ENCODE results near the gene TMEM208. TPM values are rescaled to one million over a fixed set of nuclear protein-coding genes. Genes with fewer than 3 reads are reported as not detected.
A peak's percentile ranks its signal among the peaks of the same experiment; 100 is the strongest.

The TMEM208 gene
- total RNA-seq, 4 donors from 2014 or later = 19.5 to 26.7 (median 23.8) TPM

GRCh38 chr16:67181346-67181745, 45.6 kb upstream of the TMEM208 start:
- Histone ChIP-seq H3K9me3 (no peaks in the 10 kb centered on the region), H3K4me3 (no peak overlapping the region), H3K4me1 (peaks cover 37 to 88% (median 72%) of the 10 kb centered on the region in 4 donors), H3K27ac (replicated peaks in 1 of 4) (peak overlapping the region; percentile 94 to 95 (median 94)), H3K36me3 (peaks cover 0 to 4% (median 2%) of the 10 kb centered on the region in 4 donors), H3K27me3 (no peaks in the 10 kb centered on the region)
- TF ChIP-seq EP300 (IDR thresholded peaks at IDR 0.05) = no peak
- no peak for TF ChIP-seq POLR2A (IDR thresholded peaks at IDR 0.05; ENCODE audit: low read depth)
- TF ChIP-seq, protein P1, sequence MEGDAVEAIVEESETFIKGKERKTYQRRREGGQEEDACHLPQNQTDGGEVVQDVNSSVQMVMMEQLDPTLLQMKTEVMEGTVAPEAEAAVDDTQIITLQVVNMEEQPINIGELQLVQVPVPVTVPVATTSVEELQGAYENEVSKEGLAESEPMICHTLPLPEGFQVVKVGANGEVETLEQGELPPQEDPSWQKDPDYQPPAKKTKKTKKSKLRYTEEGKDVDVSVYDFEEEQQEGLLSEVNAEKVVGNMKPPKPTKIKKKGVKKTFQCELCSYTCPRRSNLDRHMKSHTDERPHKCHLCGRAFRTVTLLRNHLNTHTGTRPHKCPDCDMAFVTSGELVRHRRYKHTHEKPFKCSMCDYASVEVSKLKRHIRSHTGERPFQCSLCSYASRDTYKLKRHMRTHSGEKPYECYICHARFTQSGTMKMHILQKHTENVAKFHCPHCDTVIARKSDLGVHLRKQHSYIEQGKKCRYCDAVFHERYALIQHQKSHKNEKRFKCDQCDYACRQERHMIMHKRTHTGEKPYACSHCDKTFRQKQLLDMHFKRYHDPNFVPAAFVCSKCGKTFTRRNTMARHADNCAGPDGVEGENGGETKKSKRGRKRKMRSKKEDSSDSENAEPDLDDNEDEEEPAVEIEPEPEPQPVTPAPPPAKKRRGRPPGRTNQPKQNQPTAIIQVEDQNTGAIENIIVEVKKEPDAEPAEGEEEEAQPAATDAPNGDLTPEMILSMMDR (IDR thresholded peaks at IDR 0.05) = no peak
- peak; percentile 26 to 52 for TF ChIP-seq POLR2AphosphoS5 (IDR thresholded peaks at IDR 0.05)
- WGBS = 39% methylated on average over 2 of the region's 2 CpGs
- intact Hi-C loops (cut with DNase I) = no loop called here
- no peak for DNase-seq (ENCODE audit: extremely low spot score)

DNA sequence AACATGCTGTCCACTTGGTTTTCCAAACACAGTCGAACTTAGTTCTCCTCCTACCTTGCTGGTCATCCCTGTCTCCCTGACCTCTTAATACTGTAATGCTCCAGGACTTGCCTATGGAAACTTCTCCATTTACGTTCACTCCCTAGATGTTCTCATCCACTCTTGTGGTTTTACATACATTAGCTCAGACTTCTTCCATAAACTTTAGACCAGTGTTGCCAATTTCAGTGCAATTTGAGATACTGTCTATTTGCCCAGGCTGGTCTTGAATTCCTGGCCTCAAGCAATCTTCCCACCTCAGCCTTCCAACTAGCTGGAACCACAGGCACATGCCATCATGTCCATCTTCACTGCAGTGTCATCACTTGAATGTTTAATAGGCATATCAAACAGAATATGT, 44.6 kb upstream of the TMEM208 start:
- intact Hi-C loops (cut with DNase I) = no loop called here
- peak overlapping the region; percentile 94 to 95 (median 94) for H3K27ac ChIP-seq (replicated peaks in 1 of 4)
- H3K4me1 ChIP-seq = peaks cover 37 to 79% (median 70%) of the 10 kb centered on the region in 4 donors
- no peaks in the 10 kb centered on the region for H3K9me3 ChIP-seq
- WGBS = 88% methylated on average over 2 of the region's 2 CpGs
- DNase-seq (ENCODE audit: extremely low spot score) = no peak
- H3K36me3 ChIP-seq = no peaks in the 10 kb centered on the region
- no peak for TF ChIP-seq POLR2A (IDR thresholded peaks at IDR 0.05; ENCODE audit: low read depth)
- no peak overlapping the region for H3K4me3 ChIP-seq
- H3K27me3 ChIP-seq = no peaks in the 10 kb centered on the region

DNA sequence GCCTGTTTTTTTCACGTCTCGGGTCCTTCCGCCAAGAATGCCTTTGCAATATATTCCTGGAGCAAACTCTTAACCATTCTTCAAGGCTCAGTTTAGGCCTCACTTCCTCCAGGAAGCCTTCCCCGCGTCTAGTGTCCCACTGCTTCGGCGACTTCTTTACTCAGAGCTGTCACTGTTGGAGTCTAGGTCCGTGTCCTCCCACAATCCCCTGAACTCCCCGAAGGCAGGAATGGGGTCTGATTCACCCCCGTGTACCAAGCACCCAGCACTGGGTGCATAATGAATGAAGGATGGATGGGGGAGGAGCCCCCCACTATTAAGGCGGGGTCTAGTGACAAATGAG, 43.7 kb upstream of the TMEM208 start:
- TF ChIP-seq POLR2A (IDR thresholded peaks at IDR 0.05; ENCODE audit: low read depth) = no peak
- no peak for TF ChIP-seq POLR2AphosphoS5 (IDR thresholded peaks at IDR 0.05)
- TF ChIP-seq, protein P1 (IDR thresholded peaks at IDR 0.05) = no peak
- TF ChIP-seq EP300 (IDR thresholded peaks at IDR 0.05) = no peak
- Histone ChIP-seq H3K4me1 (peaks cover 31 to 69% (median 61%) of the 10 kb centered on the region in 4 donors), H3K4me3 (peak overlapping the region; percentile 70 to 92 (median 72)), H3K36me3 (no peaks in the 10 kb centered on the region), H3K27ac (replicated peaks in 1 of 4) (peak overlapping the region; percentile 94 to 95 (median 94)), H3K9me3 (no peaks in the 10 kb centered on the region), H3K27me3 (no peaks in the 10 kb centered on the region)
- DNase-seq (ENCODE audit: extremely low spot score) = no peak
- 8% methylated on average over 11 of the region's 11 CpGs for WGBS
- intact Hi-C loops (cut with DNase I) = no loop called here

- Histone ChIP-seq H3K36me3 (no peaks in the 10 kb centered on the region), H3K27ac (replicated peaks in 1 of 4) (peak within 1 kb of the TSS; percentile 94 to 95 (median 94)), H3K4me1 (peaks cover 25 to 63% (median 56%) of the 10 kb centered on the region in 4 donors), H3K27me3 (no peaks in the 10 kb centered on the region), H3K4me3 (peak within 1 kb of the TSS; percentile 70 to 92 (median 72)), H3K9me3 (no peaks in the 10 kb centered on the region)
- intact Hi-C loops (cut with DNase I) = loop anchor here (2.0 kb wide), 2 partner anchors 25 to 205 kb away; partner anchors contain the start of genes FBXL8 and TRADD
- TF ChIP-seq POLR2A (IDR thresholded peaks at IDR 0.05; ENCODE audit: low read depth) (no peak), EP300 (IDR thresholded peaks at IDR 0.05) (peak; percentile 78), POLR2AphosphoS5 (IDR thresholded peaks at IDR 0.05) (peak; percentile 78 to 88)
- TF ChIP-seq, protein P1 (IDR thresholded peaks at IDR 0.05) = peak in 1 of 3 experiments; percentile 7
- DNase-seq (ENCODE audit: extremely low spot score) = peak; percentile 99
- WGBS = 2% methylated on average over 11 of the region's 77 CpGs
Measured at GRCh38 chr16:67183627-67184452, 43.1 kb upstream of the TMEM208 start, which contains the start of gene MATCAP1. Gene MATCAP1 (minus strand): TSS chr16:67183963. CDS start chr16:67180610, 3,353 bp downstream.

GRCh38 chr16:67184453-67184994, 42.4 kb upstream of the TMEM208 start:
- no CpG with 5 or more reads among the region's 59 CpGs for WGBS
- H3K4me3 ChIP-seq = peak overlapping the region; percentile 70 to 92 (median 72)
- H3K27me3 ChIP-seq = no peaks in the 10 kb centered on the region
- no peak for TF ChIP-seq POLR2A (IDR thresholded peaks at IDR 0.05; ENCODE audit: low read depth)
- TF ChIP-seq, protein P1 (IDR thresholded peaks at IDR 0.05) = peak in 1 of 3 experiments; percentile 9
- no peaks in the 10 kb centered on the region for H3K36me3 ChIP-seq
- peaks cover 25 to 57% (median 51%) of the 10 kb centered on the region in 4 donors for H3K4me1 ChIP-seq
- DNase-seq (ENCODE audit: extremely low spot score) = no peak
- H3K9me3 ChIP-seq = no peaks in the 10 kb centered on the region
- peak overlapping the region; percentile 94 to 95 (median 94) for H3K27ac ChIP-seq (replicated peaks in 1 of 4)
- intact Hi-C loops (cut with DNase I) = loop anchor here (2.0 kb wide), 2 partner anchors 26 to 206 kb away; partner anchors contain the start of genes FBXL8 and TRADD
